Limb (tissue), 2 donors: ENCODE data around the gene MUC4.
"Not testable (repeated sequence)": the region's sequence is repeated elsewhere in the genome, so short reads cannot be mapped to it uniquely, and the experiment has no call there.

Experiments used
- DNase-seq, 2 donors: peaks; one replicate each; pipeline ENCODE4 v3.0.0-alpha.2; 2016; ENCODE audit errors: extremely low spot score in 2 of 2

Gene MUC4

DNA sequence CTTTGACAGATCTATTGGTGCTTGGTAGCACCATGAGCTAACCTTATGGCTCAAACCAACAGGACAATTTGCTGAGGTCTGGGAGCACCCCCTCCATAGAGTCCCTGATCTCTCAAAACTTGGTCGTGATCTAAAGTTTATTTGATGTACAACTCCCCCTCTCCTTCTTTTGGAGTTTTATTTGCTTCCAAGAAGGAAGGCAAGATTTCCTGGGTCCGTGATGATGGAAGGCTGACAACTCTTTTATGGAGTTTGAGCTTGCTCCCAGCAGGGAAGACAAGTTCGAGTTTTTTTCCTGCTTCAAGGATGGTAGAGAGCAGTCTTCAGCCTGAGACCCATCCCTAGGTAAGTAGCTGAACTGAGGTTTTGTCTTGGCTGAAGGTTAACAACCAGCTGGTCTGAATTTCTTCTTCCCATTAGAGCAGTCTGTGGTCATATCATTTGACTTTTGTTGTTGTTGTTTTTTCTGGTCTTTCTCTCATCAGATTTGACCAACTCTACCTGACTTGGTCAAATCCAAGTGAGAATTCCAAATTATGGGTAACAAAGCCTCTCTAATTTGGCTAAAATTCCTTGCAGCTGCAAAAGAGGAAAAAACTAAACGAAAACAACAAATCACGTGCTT lies 93.8 kb downstream of the MUC4 start:
- no peak for DNase-seq

DNA sequence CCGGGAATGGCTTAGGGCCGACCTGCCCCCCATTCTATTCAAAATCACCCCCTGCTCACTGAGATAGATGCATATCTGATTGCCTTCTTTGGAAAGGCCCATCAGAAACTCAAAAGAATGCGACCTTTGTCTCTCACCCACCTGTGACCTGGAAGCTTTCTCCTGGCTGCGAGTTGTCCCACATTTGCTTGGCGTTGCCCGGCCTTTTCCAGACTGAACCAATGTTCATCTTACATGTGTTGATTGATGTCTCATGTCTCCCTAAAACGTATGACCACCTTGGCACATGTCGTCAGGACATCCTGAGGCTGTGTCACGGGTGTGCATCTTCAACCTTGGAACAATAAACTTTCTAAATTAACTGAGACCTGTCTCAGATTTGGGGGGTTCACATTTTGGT lies 94.3 kb downstream of the MUC4 start:
- no peak for DNase-seq

DNA sequence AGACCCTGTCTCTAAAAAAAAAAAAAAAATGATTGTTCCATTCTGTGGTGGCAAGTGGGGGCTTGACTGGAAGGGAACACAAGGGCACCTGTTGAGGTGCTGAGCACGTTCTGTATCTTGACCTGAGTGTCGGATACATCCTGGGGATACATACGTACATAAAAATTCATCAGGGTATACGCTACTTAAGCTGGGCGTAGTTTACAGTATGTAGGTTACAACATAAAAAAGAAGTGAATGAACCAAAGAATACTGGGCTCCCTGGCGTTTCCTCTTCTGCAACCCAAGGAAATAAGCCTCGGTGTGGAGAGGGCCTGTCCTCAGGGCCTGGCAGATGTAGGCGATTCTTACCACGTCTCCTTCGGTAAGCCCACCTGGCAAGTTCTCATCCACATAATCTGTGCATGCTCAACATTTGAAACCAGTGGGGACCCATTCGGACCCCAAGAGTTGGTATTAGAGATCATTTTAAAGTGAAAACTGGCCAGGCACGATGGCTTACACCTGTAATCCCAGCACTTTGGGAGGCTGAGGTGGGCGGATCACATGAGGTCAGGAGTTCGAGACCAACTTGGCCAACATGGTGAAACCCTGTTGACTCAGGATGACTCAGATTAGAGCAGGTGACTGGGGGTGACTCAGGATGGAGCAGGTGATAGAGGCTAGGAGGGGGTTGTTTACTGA lies 96.0 kb downstream of the MUC4 start:
- no peak for DNase-seq

DNA sequence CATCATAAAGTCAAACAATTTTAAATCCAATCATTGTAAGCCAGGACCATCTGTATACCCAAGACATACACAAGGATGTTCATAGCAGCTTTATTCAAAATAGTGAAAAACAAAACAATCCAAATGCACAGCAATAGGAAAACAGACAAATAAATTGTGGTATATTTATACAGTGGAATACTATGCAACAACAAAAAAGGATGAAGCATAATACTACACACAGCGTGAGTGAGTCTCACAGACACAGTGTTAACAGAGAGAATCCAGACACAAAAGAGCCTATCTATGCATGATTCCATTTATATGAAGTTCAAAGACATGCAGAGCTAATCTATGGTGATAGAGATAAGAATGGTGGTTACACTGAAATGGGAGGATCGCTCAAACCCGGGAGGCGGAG lies 96.6 kb downstream of the MUC4 start:
- DNase-seq = no peak

DNA sequence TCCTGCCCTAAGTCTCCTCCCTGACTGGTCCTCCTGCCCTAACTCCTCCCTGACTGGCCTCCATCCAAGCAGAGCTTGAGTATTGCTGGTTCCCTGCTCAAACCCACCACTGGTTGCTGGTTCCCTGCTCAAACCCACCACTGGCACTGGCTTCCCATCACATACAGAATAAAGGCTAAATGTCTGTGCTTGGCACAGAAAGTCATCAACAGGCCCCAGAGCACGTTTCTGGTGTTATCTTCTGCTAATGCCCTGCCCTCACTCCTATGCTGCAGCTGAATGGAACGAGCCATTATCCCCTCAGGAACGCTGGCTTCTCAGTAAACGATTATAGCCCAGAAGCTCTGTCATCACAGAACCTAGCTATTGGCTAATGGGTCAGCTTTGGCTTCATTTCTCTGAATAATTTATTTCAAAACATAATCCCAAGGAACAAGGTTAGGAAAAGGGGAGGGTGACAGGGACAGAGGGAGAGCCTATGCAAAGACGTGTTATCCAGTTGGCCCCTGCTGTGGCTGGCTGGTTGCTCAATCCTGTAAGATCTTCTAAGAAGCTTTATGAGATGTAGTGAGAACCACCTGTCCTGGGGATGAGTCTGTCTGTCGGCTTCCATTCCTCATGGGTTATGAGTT lies 97.2 kb downstream of the MUC4 start:
- no peak for DNase-seq

DNA sequence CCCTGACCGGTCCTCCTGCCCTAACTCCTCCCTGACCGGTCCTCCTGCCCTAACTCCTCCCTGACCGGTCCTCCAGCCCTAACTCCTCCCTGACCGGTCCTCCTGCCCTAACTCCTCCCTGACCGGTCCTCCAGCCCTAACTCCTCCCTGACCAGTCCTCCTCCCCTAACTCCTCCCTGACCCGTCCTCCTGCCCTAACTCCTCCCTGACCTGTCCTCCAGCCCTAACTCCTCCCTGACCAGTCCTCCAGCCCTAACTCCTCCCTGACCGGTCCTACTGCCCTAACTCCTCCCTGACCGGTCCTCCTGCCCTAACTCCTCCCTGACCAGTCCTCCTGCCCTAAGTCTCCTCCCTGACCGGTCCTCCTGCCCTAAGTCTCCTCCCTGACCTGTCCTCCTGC lies 98.6 kb downstream of the MUC4 start:
- not testable (repeated sequence) for DNase-seq

DNA sequence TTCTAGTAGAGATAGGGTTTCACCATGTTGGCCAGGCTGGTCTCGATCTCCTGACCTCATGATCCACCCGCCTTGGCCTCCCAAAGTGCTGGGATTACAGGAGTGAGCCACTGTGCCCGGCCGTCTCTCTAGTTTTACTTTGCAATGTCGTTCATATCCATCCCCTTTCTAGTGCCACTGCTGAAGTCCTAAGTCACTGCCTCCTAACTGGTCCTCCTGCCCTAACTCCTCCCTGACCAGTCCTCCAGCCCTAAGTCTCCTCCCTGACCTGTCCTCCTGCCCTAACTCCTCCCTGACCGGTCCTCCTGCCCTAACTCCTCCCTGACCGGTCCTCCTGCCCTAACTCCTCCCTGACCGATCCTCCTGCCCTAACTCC lies 99.2 kb downstream of the MUC4 start:
- DNase-seq = not testable (repeated sequence)

DNA sequence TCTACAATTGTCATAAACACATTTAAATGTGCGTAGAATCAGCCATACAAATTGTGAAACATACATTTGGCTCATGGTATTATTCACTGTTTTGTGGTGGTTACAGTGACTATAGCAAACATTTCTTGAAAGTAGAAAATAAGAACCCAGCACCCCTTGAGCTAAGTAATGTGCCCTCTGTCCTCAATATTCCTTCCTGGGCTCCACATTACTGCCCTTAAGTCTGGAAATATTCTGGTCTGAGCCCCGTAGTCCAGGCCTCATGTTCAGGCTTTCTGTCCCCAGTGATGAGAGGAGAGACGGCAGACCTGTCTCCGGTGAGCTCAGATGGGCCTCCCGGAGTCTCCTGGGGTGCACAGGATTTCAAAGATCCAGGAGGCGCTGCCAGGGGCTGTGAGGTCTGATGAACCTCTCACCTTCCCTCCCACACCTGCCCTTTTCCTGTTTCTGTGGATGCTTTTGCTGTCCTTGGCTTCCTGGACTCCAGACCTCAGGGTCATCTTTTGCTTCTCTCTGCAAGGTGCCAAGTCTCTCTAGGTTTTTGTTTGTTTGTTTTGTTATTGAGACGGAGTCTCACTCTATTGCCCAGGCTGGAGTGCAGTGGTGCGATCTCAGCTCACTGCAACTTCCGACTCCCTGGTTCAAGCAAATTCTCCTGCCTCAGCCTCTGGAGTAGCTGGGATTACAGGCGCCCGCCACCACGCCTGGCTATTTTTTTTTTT lies 99.8 kb downstream of the MUC4 start:
- DNase-seq = no peak

DNA sequence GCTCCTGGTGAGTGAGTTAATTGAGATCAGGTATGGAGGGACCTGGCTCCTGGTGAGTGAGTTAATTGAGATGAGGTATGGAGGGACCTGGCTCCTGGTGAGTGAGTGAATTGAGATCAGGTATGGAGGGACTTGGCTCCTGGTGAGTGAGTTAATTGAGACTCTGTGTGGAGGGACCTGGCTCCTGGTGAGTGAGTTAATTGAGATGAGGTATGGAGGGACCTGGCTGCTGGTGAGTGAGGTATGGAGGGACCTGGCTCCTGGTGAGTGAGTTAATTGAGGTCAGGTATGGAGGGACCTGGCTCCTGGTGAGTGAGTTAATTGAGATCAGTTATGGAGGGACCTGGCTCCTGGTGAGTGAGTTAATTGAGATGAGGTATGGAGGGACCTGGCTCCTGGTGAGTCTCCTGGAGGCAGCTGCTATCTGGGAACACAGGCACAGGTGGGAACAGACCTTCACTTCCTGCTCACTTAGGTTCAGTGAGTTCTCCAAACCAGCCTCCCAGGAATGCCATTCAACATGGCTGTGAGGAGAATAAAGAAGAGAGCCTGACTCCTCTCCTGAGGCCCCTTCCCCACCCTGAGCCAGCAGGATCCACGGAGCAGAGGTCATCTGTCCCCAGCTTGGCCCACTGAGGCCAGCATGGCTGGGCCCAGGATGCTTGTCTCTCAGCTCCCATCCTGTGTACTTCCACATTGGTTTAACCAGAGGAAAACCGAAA lies 100.5 kb downstream of the MUC4 start:
- DNase-seq = not testable (repeated sequence)

DNA sequence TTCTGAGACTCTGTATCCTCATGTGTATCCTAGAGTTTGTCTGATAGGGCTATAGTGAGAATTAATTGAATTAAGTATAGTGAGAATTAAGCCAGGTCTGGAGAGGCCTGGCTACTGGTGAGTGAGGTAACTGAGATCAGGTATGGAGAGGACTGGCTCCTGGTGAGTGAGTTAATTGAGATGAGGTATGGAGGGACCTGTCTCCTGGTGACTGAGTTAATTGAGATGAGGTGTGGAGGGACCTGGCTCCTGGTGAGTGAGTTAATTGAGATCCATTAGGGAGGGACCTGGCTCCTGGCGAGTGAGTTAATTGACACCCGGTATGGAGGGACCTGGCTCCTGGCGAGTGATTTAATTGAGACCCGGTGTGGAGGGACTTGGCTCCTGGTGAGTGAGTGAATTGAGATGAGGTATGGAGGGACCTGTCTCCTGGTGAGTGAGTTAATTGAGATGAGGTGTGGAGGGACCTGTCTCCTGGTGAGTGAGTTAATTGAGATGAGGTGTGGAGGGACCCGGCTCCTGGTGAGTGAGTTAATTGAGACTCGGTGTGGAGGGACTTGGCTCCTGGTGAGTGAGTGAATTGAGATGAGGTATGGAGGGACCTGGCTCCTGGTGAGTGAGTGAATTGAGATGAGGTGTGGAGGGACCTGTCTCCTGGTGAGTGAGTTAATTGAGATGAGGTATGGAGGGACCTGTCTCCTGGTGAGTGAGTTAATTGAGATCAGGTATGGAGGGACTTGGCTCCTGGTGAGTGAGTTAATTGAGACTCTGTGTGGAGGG lies 101.4 kb downstream of the MUC4 start:
- not testable (repeated sequence) for DNase-seq

DNA sequence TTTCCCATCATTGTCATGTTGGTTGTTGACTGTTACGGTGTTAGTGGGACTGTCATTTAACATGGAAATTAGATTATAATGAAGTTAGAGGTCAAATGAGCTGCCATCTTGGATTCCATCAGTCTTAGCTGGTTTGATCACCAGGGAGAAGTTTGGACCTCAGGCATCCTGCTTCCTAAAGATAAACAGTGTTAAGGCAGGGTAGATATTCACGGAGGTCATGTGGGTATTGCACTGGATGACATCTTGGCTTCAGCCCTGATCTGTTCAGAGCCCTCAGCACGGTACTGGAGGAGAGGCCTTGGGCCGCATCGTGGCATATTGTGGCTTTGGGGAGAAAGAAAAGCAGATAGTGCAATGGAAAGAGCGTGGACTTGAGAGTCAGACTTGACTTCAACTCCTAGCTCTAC lies 102.0 kb downstream of the MUC4 start:
- no peak for DNase-seq

DNA sequence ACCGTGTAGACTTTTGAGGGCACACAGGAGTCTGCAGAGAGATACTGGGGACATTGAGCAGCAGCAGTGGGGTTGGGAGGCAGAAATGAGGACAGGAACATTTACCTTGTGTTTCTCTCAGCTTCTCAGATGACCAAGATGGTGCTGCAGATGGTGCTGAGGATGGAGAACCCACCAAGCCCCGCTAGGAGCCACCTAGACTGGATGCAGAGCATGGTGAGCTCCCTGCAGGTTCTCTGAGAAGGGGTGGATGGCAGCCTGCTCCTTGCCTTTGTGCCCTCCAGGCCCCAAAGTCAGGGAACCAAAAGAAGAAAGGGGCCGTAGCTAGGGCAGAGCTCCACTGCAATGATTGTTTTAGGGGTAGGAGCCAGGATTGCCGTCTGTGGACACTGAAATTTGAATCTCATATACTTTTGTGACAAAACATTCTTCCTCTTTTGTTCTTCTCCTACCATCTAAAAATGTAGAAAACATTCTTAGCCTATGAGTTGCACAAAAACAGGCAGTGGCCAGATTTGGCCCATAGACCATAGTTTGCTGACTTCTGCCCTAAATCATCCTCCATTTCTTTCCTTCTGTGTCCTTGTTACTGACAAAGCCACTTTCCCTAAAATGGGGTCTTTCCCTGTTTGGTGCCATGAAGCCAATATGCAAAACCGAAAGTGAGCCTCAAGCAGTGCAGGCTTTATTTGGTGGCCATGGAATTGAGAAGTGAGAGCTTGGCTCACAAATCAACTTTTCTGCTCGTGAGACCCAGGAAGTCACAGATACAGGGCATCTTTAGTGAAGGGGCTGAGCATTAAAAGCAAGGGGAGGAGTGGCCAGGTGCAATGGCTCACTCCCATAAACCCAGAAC lies 102.9 kb downstream of the MUC4 start:
- DNase-seq = no peak

DNA sequence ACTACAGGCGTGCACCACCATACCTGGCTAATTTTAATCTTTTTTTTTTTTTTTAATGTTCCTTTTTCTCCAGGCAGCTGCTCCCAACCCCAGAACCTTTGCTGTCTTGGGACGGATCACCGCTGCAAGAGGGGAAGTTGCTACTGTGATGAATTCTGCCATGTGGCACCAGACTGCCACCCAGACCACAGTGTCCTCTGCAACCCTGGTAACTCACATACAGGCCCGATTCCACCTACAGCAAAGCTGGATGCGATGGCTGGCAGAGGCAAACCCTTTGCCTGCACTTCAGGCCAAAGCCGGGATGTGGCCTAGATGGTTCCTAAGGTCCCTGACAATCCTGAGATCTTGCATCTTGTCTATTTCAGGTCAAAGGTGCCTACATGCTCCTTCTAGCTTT lies 103.7 kb downstream of the MUC4 start:
- DNase-seq = no peak

DNA sequence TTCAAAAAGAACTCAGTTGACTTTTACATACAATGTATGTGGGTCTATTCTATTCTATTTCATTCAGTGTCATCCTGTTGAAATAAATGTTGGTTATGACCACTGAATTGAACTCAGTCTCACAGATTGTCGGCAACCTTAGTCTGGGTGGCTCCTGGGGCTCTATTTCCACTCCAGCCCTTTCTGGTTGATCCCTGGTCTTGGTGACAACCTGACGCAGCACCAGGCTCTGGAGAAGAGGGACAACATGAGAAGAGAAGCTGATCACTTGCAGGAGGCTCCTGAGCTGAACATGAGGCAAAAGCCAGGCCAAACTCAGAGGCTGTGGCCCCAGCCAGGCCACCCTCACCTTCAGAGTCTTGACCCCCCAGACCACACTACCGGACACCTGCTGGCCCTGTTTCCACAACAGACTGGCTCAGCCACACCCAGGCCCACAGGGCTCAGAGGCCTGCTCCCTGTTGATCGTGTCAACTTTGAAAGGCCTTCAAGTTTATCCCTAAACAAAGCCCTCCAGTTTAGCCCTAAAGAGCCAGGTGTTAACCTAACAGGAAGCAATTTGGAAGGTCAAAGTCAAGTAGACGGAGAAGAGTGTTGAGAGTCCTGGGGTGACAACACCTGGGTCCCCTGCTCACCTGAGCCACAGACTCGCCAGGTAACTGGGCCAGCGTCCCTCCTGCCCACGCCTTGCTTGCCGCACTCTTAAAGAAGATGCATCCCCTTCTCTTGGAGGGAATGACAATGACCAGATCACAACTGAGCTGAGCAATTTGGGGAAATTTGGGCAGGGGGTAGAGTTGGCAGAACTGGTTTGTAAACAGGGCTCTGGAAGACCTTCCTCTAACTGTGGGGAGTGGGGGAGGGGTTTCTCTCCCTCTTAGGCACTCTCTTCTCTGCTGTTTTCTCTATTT lies 106.4 kb downstream of the MUC4 start:
- no peak for DNase-seq

DNA sequence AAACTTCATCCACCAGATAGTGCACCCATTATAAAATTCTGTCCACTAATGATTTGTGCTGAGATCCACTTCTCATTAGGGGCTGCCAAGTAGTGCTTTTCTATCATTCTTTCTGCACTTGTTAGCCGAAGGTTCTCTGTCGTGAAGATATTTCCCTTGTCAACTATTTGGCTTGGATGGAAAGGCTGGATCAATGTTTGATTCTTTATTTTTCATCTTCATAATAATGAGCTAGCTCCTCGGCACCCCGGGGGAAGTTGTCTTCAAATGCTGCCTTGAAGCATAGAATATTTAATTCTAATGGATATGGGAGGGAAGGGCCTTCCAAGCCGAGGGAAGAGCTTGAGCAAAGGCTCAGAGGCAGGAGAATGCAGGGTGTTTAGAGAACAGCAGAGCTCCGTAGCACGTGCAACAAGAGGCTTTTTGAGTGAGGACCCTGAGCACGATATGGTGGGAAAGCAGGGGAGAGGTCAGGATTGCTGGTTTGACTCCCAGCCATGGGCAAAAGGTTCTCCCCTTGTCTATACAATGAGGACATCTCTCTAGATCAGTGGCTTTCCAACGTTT lies 107.2 kb downstream of the MUC4 start:
- DNase-seq = no peak

DNA sequence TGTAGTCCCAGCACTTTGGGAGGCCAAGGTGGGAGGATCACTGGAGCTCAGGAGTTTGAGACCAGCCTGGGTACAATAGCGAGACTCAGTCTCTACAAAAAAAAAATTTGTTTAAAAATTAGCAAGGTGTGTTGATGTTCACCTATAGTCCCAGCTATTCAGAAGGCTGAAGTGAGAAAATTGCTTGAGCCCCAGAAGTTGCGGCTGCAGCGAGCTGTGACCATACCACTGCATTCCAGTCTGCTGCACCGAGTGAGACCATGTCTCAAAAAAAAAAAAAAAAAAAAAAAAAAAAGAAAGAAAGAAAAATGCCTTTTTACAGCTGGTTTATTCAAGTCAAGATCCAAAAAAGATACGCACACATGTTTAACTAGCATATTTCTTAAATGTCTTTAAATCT lies 108.0 kb downstream of the MUC4 start:
- DNase-seq = no peak

DNA sequence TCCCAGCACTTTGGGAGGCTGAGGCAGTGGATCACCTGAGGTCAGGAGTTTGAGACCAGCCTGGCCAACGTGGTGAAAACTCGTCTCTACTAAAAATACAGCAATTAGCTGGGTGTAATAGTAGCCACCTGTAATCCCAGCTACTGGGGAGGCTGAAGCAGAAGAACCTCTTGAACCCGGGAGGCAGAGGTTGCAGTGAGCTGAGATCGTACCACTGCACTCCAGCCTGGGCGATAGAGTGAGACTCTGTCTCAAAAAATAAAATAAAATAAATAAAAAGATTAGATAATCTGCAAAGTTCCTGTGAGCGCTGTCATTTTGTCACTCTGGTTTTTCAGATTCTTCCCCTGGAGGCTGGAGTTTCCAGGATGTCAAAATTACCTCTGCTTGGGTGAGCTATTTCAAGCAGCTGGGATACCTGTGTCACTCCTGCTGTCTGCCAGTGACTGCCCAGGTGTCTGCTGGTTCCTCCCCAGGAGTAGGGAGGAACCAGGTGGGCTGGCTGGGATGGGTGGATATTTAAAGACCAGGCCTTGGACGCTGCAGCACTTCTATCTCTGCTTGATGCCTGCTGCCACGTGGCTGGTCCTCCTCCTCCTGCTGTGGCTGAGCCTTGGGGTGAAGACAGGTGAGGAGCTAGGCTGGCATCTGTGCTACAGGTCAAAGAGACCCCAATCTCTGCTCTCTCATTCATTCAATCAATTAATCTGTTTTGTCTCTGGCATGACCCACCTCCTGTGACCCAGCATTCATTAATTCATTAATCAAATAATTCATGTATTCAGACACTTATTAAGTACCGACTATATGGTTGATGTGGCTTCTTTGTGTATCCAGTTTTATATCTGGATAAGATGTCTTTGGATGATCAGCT lies 110.5 kb downstream of the MUC4 start:
- no peak for DNase-seq

DNA sequence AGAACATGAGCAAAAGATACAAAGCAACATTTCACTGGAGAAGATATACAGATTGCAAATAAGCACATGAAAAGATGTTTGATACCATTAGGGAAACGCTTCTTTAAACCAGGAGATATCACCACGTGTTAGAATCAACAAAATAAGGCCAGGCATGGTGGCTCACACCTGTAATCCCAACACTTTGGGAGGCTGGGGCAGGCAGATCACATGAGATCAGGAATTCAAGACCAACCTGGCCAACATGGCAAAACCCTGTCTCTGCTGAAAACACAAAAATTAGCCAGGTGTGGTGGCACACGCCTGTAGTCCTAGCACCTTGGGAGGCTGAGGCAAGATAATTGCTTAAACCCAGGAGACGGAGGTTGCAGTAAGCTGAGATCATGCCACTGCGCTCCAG lies 111.4 kb downstream of the MUC4 start:
- no peak for DNase-seq
